ENCODE measurements around the gene ARF3. TPM values are rescaled to one million over a fixed set of nuclear protein-coding genes. Genes with fewer than 3 reads are reported as not detected.

Gene ARF3
- total RNA-seq, 1 donor from 2014 or later = 162 TPM

GRCh38 chr12:48961331-48961730, 4.0 kb upstream of the ARF3 start:
- Mint-ChIP-seq H3K9me3 (ENCODE audit: unreplicated experiment) (no peaks in the 10 kb centered on the region), H3K4me1 (ENCODE audit: low read depth, unreplicated experiment) (peaks cover under 1% of the 10 kb centered on the region), H3K27ac (ENCODE audit: unreplicated experiment) (no peak overlapping the region), H3K27me3 (ENCODE audit: unreplicated experiment) (no peaks in the 10 kb centered on the region), H3K4me3 (ENCODE audit: unreplicated experiment) (no peak overlapping the region), H3K36me3 (ENCODE audit: unreplicated experiment) (no peaks in the 10 kb centered on the region)
- no peak for TF ChIP-seq CTCF (IDR thresholded peaks at IDR 0.05; ENCODE audit: partially characterized antibody, unreplicated experiment)
- no peak for DNase-seq

- TF ChIP-seq CTCF (IDR thresholded peaks at IDR 0.05; ENCODE audit: partially characterized antibody, unreplicated experiment) = no peak
- Mint-ChIP-seq H3K27me3 (ENCODE audit: unreplicated experiment) (no peaks in the 10 kb centered on the region), H3K4me3 (ENCODE audit: unreplicated experiment) (no peak overlapping the region), H3K4me1 (ENCODE audit: low read depth, unreplicated experiment) (peaks cover 5% of the 10 kb centered on the region), H3K9me3 (ENCODE audit: unreplicated experiment) (no peaks in the 10 kb centered on the region), H3K36me3 (ENCODE audit: unreplicated experiment) (no peaks in the 10 kb centered on the region), H3K27ac (ENCODE audit: unreplicated experiment) (no peak overlapping the region)
- no peak for DNase-seq
Observed at GRCh38 chr12:48960834-48961233, 3.5 kb upstream of the ARF3 start.

GRCh38 chr12:48958049-48958388, 732 bp upstream of the ARF3 start:
- TF ChIP-seq CTCF (IDR thresholded peaks at IDR 0.05; ENCODE audit: partially characterized antibody, unreplicated experiment) = no peak
- H3K36me3 Mint-ChIP-seq (ENCODE audit: unreplicated experiment) = no peaks in the 10 kb centered on the region
- H3K27ac Mint-ChIP-seq (ENCODE audit: unreplicated experiment) = no peak overlapping the region
- peaks cover 13% of the 10 kb centered on the region for H3K4me1 Mint-ChIP-seq (ENCODE audit: low read depth, unreplicated experiment)
- H3K27me3 Mint-ChIP-seq (ENCODE audit: unreplicated experiment) = no peaks in the 10 kb centered on the region
- H3K4me3 Mint-ChIP-seq (ENCODE audit: unreplicated experiment) = peak overlapping the region; percentile 100
- no peak for DNase-seq
- H3K9me3 Mint-ChIP-seq (ENCODE audit: unreplicated experiment) = no peaks in the 10 kb centered on the region

- Mint-ChIP-seq H3K27ac (ENCODE audit: unreplicated experiment) (peak overlapping the region; percentile 93), H3K27me3 (ENCODE audit: unreplicated experiment) (no peaks in the 10 kb centered on the region), H3K4me3 (ENCODE audit: unreplicated experiment) (peak overlapping the region; percentile 100), H3K9me3 (ENCODE audit: unreplicated experiment) (no peaks in the 10 kb centered on the region), H3K4me1 (ENCODE audit: low read depth, unreplicated experiment) (peaks cover 15% of the 10 kb centered on the region), H3K36me3 (ENCODE audit: unreplicated experiment) (no peaks in the 10 kb centered on the region)
- DNase-seq = peak; percentile 82
- TF ChIP-seq CTCF (IDR thresholded peaks at IDR 0.05; ENCODE audit: partially characterized antibody, unreplicated experiment) = no peak
Observed at GRCh38 chr12:48956279-48957140, 777 bp downstream of the ARF3 start.

GRCh38 chr12:48954841-48955501, 2.3 kb downstream of the ARF3 start:
- DNase-seq = no peak
- H3K9me3 Mint-ChIP-seq (ENCODE audit: unreplicated experiment) = no peaks in the 10 kb centered on the region
- H3K4me1 Mint-ChIP-seq (ENCODE audit: low read depth, unreplicated experiment) = peaks cover 15% of the 10 kb centered on the region
- peak overlapping the region; percentile 100 for H3K4me3 Mint-ChIP-seq (ENCODE audit: unreplicated experiment)
- no peak overlapping the region for H3K27ac Mint-ChIP-seq (ENCODE audit: unreplicated experiment)
- H3K27me3 Mint-ChIP-seq (ENCODE audit: unreplicated experiment) = no peaks in the 10 kb centered on the region
- no peaks in the 10 kb centered on the region for H3K36me3 Mint-ChIP-seq (ENCODE audit: unreplicated experiment)
- TF ChIP-seq CTCF (IDR thresholded peaks at IDR 0.05; ENCODE audit: partially characterized antibody, unreplicated experiment) = no peak
